K562 (cell line): ENCODE results near the gene SOBP. TPM values are rescaled to one million over a fixed set of nuclear protein-coding genes. Genes with fewer than 3 reads are reported as not detected.

ENCODE experiments used
- ATAC-seq: fragments of 200-7000 bp; cut with Tn5 transposase; 3 replicates; pipeline ENCODE4 v1.9.1; 2020; ENCODE audit warnings: moderate library complexity
- BruUV-seq: library from RNA; stranded (reverse); fragments of 400-500 nt; replicated peaks from 2 replicates; lab custom pipeline; 2021; lab: Mats Ljungman, UMichigan
- CTCF ChIA-PET: fragments of 300-600 bp; formaldehyde crosslinking; extraction: SDS; loops from one replicate; lab custom pipeline; 2021; ENCODE audit warnings: low intra/inter-chr PET ratio; lab: Yijun Ruan, JAX
- POLR2A ChIA-PET: fragments of 300-600, 350-650 bp; sonication (Branson Sonifier 250); formaldehyde crosslinking; extraction: SDS; loops from one replicate; lab custom pipeline; 2021; ENCODE audit warnings: antibody characterized with exemption, inconsistent platforms; lab: Yijun Ruan, JAX
- DNase-seq, 4 experiments: peaks; one replicate each; pipeline versions ENCODE4 v3.0.0 to v3.0.0-alpha.2; 2011 to 2018; ENCODE audit warnings: low spot score in 3 of 4, mixed read lengths in 3 of 4; ENCODE audit errors: extremely low read depth in 1 of 4
- FAIRE-seq: peaks from 2 replicates; lab custom pipeline; 2011; peaks lifted over from hg19 to GRCh38; lab: Jason Lieb, UNC
- H2AFZ ChIP-seq: 2 replicates; pipeline ENCODE4 v1.6.0; 2011; ENCODE audit warnings: low read depth, low read length, control low read depth, inconsistent platforms
- H3K27ac ChIP-seq: fragments of 200-600 bp; 3 replicates; pipeline ENCODE4 v1.8.0; 2011; ENCODE audit warnings: low read depth, mild to moderate bottlenecking, control low read depth, inconsistent platforms, low read length, moderate library complexity, mixed read lengths; ENCODE audit errors: extremely low read depth
- H3K27me3 ChIP-seq, 2 experiments: fragments of 300-600 bp in 1 of 2; 2 replicates in 1 of 2; 3 replicates in 1 of 2; pipeline versions ENCODE4 v1.6.0 to v1.8.0; 2011; ENCODE audit warnings: inconsistent platforms in 2 of 2, low read length in 2 of 2, mild to moderate bottlenecking in 1 of 2, mixed read lengths in 1 of 2, moderate library complexity in 1 of 2; ENCODE audit not compliant: control insufficient read depth in 2 of 2, insufficient read depth in 2 of 2
- H3K36me3 ChIP-seq: fragments of 300-600 bp; 3 replicates; pipeline ENCODE4 v1.8.0; 2011; ENCODE audit warnings: mild to moderate bottlenecking, low read length, inconsistent platforms; ENCODE audit not compliant: control insufficient read depth, insufficient read depth
- H3K4me1 ChIP-seq, 2 experiments: fragments of 200-600 bp in 1 of 2; replicated peaks in 1 of 2; 2 replicates in 1 of 2; 3 replicates in 1 of 2; pipeline versions ENCODE4 v1.5.1 to v1.8.0; 2011; ENCODE audit warnings: inconsistent platforms in 2 of 2, low read length in 2 of 2, mild to moderate bottlenecking in 1 of 2, mixed read lengths in 1 of 2, moderate library complexity in 1 of 2; ENCODE audit not compliant: control insufficient read depth in 2 of 2, insufficient read depth in 2 of 2
- H3K4me2 ChIP-seq: 2 replicates; pipeline ENCODE4 v1.6.1; 2011; ENCODE audit warnings: low read length, control low read depth, inconsistent platforms, mixed read lengths; ENCODE audit not compliant: insufficient read depth
- H3K4me3 ChIP-seq: fragments of 200-600 bp; sonication (generic), shearing (Covaris generic); 2 replicates; pipeline ENCODE4 v1.5.1; 2016; ENCODE audit warnings: control low read depth, inconsistent platforms
- H3K79me2 ChIP-seq: fragments of 200-600 bp; 3 replicates; pipeline ENCODE4 v1.8.0; 2011; ENCODE audit warnings: low read length, inconsistent platforms; ENCODE audit not compliant: control insufficient read depth, insufficient read depth
- H3K9ac ChIP-seq, 2 experiments: 2 replicates each; pipeline versions ENCODE4 v1.6.0 to v1.6.1; 2011; ENCODE audit warnings: low read depth in 2 of 2, low read length in 2 of 2, control low read depth in 1 of 2, inconsistent platforms in 1 of 2, mild to moderate bottlenecking in 1 of 2, mixed read lengths in 1 of 2; ENCODE audit not compliant: insufficient read depth in 1 of 2
- H3K9me1 ChIP-seq: one replicate; pipeline ENCODE4 v1.6.0; 2011; ENCODE audit warnings: inconsistent platforms, mild to moderate bottlenecking, low read length, moderate library complexity; ENCODE audit not compliant: control insufficient read depth, insufficient read depth
- H3K9me3 ChIP-seq: replicated peaks from 2 replicates; pipeline ENCODE4 v1.5.1; 2011; ENCODE audit warnings: low read depth, low read length, inconsistent platforms; ENCODE audit not compliant: control insufficient read depth, insufficient read depth
- H4K20me1 ChIP-seq: replicated peaks from 2 replicates; pipeline ENCODE4 v1.6.1; 2011; ENCODE audit warnings: low read length, inconsistent platforms, mixed read lengths; ENCODE audit not compliant: control insufficient read depth, insufficient read depth
- MTA3 ChIP-seq: fragments of 450-650 bp; formaldehyde crosslinking; IDR thresholded peaks from 2 replicates; pipeline ENCODE4 v1.6.1; 2017; ENCODE audit warnings: mild to moderate bottlenecking, borderline replicate concordance
- SAFB ChIP-seq: fragments of 200-400 bp; formaldehyde crosslinking; IDR thresholded peaks from 2 replicates; pipeline ENCODE4 v1.6.1; 2017; ENCODE audit warnings: low read depth, low read length, borderline replicate concordance
- ZNF263 ChIP-seq: sonication (generic); formaldehyde crosslinking; IDR thresholded peaks from 2 replicates; pipeline ENCODE4 v1.8.0; 2022; ENCODE audit warnings: mild to moderate bottlenecking, missing genetic modification reagents, borderline replicate concordance
- ZNF316 ChIP-seq: fragments of 450-650 bp; IDR thresholded peaks from 2 replicates; pipeline ENCODE4 v1.6.1; 2016
- WGBS: fragments of 100-300 bp; shearing (Covaris generic); methylation state at CpG from one replicate; pipeline ENCODE4 v1.1.6; 2016; ENCODE audit warnings: low coverage, mixed read lengths; ENCODE audit not compliant: insufficient coverage; ENCODE audit errors: missing lambda C conversion rate; 5-methylcytosine and 5-hydroxymethylcytosine counted together
- in situ Hi-C: fragments of 300-500 bp; cut with MboI; formaldehyde crosslinking; loops from 4 replicates; pipeline ENCODE4 v1.15.0; 2018; ENCODE audit warnings: inconsistent platforms, mixed read lengths
- intact Hi-C: fragments of 100-400 bp; cut with micrococcal nuclease; formaldehyde crosslinking; loops from 2 replicates; pipeline ENCODE4 v1.14.2; 2022
- polyA plus RNA-seq, 8 experiments: library from polyadenylated mRNA; depleted of rRNA in 4 of 8; stranded (reverse) in 5 of 8; unstranded in 3 of 8; fragments of >200 nt; fragmentation: Nextera tagmentation in 2 of 8; fragmentation: Illumina TruSeq in 1 of 8; extraction: Ambion mirVana in 2 of 8; extraction: Trizol in 1 of 8; gene quantifications; 2 replicates each; pipeline versions ENCODE4 v1.2.1 to v1.2.3, GENCODE V29; 2011 to 2014; ENCODE audit warnings: inconsistent platforms in 1 of 8, missing spikeins in 1 of 8
- total RNA-seq, 7 experiments: library from RNA; depleted of rRNA in 6 of 7; stranded (reverse); fragments of >200 nt in 6 of 7; fragmentation: Illumina TruSeq in 2 of 7; extraction: Trizol in 2 of 7; gene quantifications; 2 replicates each; pipeline versions ENCODE4 v1.2.1 to v1.2.3, GENCODE V29; 2011 to 2021; ENCODE audit warnings: low replicate concordance in 1 of 7
- TF ChIP-seq, protein P1 (sequence below): fragments of 450-650 bp; formaldehyde crosslinking; IDR thresholded peaks from 2 replicates; pipeline ENCODE4 v1.4.0; 2022; ENCODE audit warnings: missing genetic modification characterization
- TF ChIP-seq, protein P2 (sequence below): fragments of 250-450 bp; sonication (Bioruptor Pico); IDR thresholded peaks from 2 replicates; pipeline ENCODE4 v1.8.0; 2022; ENCODE audit warnings: moderate library complexity, mild to moderate bottlenecking, inconsistent platforms

Gene SOBP
- total and polyA plus RNA-seq, 9 of the 15 experiments (the other 6 are each of a cell fraction or from before 2014, with no cell fraction given): 0.16 TPM; not detected in 8

DNA sequence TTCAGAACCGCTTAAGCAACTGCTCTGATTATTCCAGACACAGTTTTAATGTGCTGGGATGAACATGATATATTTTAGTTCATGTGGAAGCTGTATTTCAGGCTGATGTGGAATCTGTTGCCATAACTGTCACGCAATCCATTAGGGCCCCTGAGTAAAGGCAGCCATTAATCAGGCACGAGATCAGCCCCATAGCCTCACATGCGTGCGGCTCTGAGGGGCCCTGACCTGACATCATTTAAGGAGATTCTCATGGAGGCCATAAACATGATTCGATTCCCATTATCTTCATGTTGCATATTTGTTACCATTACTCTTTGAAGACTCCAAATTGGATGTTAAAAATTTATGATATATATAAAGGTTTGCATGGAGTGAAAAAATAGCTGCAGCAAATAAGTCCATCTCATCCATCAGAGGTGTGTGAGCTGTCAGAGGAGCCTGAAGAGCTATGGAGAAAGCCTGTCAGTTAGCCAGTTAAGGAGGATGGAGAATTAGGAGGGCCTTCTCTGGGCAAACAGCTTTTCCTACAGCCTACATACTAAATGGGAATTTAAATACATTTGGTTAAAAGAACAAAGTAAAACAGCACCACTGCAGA, 89.6 kb downstream of the SOBP start:
- in situ Hi-C loops: no loop called here
- POLR2A ChIA-PET: interaction anchor here (0.9 kb wide), 1 partner anchor 9 kb away, joined by 3 read pairs; no protein-coding TSS in a partner anchor
- FAIRE-seq: no peak

DNA sequence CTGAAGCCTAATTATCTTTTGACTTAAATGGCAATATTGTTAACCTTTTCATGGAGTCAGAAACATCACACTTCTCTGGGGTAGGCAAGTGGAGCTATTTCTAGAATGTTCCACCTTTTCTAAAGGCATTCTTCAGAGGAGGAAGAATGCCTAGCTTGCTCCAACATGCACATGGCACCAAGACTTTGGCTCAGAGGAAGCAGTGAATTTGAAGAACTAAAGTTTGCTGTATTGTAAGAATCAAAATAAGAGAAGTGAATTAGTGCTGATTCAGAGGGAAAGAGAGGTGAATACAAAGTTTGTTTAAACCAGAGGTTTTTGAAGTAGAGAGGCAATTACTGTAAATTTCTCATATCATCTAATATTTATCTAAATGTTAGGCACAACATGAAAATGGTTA, 92.2 kb downstream of the SOBP start:
- no peak for FAIRE-seq
- Histone ChIP-seq H3K79me2 (no peaks in the 10 kb centered on the region), H3K9me3 (no peaks in the 10 kb centered on the region), H3K9me1 (no peaks in the 10 kb centered on the region), H4K20me1 (no peaks in the 10 kb centered on the region), H3K27me3 (peaks cover 11 to 12% of the 10 kb centered on the region in 2 experiments; a peak in 4 of 5 replicates), H3K4me2 (no peak overlapping the region), H2AFZ (no peak overlapping the region), H3K36me3 (no peaks in the 10 kb centered on the region), H3K4me1 (no peaks in the 10 kb centered on the region), H3K4me3 (no peak overlapping the region), H3K9ac (no peak overlapping the region), H3K27ac (no peak overlapping the region)
- ChIA-PET CTCF (no interaction called here), POLR2A (interaction anchor here (0.6 to 1.0 kb wide), 2 partner anchors 12 to 25 kb away, joined by 3 read pairs; no protein-coding TSS in a partner anchor)
- no TSS peak for BruUV-seq
- in situ Hi-C loops (no loop called here), intact Hi-C loops (no loop called here)
- no peak for DNase-seq
- ATAC-seq: no peak
- TF ChIP-seq ZNF316: 0 out of 2 replicates have a peak, but pooled peaks have one; percentile 2
- TF ChIP-seq, protein P1, sequence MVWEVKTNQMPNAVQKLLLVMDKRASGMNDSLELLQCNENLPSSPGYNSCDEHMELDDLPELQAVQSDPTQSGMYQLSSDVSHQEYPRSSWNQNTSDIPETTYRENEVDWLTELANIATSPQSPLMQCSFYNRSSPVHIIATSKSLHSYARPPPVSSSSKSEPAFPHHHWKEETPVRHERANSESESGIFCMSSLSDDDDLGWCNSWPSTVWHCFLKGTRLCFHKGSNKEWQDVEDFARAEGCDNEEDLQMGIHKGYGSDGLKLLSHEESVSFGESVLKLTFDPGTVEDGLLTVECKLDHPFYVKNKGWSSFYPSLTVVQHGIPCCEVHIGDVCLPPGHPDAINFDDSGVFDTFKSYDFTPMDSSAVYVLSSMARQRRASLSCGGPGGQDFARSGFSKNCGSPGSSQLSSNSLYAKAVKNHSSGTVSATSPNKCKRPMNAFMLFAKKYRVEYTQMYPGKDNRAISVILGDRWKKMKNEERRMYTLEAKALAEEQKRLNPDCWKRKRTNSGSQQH (CRISPR knock-in tag): no peak

More for the DNA sequence above, 89.6 kb downstream of the SOBP start:
- intact Hi-C loops: no loop called here
- no TSS peak for BruUV-seq
- CTCF ChIA-PET: no interaction called here
- Histone ChIP-seq H3K9me1 (no peaks in the 10 kb centered on the region), H2AFZ (no peak overlapping the region), H3K27me3 (peaks cover 17 to 22% of the 10 kb centered on the region in 2 experiments; a peak in 4 of 5 replicates), H3K4me3 (no peak overlapping the region), H3K9ac (no peak overlapping the region), H3K36me3 (no peaks in the 10 kb centered on the region), H3K79me2 (no peaks in the 10 kb centered on the region), H3K4me1 (no peaks in the 10 kb centered on the region), H4K20me1 (no peaks in the 10 kb centered on the region), H3K9me3 (no peaks in the 10 kb centered on the region), H3K27ac (no peak overlapping the region), H3K4me2 (no peak overlapping the region)
- DNase-seq (no peak), ATAC-seq (no peak)
- TF ChIP-seq ZNF263 (CRISPR knock-in tag) (no peak), MTA3 (no peak), SAFB (no peak)
- TF ChIP-seq, protein P2, sequence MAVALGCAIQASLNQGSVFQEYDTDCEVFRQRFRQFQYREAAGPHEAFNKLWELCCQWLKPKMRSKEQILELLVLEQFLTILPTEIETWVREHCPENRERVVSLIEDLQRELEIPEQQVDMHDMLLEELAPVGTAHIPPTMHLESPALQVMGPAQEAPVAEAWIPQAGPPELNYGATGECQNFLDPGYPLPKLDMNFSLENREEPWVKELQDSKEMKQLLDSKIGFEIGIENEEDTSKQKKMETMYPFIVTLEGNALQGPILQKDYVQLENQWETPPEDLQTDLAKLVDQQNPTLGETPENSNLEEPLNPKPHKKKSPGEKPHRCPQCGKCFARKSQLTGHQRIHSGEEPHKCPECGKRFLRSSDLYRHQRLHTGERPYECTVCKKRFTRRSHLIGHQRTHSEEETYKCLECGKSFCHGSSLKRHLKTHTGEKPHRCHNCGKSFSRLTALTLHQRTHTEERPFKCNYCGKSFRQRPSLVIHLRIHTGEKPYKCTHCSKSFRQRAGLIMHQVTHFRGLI (CRISPR knock-in tag): no peak
- 2% methylated on average over 6 of the region's 6 CpGs for WGBS
